ENCODE data around the gene FOXQ1. TPM values are rescaled to one million over a fixed set of nuclear protein-coding genes. Genes with fewer than 3 reads are reported as not detected.

Gene FOXQ1
- total and polyA plus RNA-seq, 9 of the 15 experiments (the other 6 are each of a cell fraction or from before 2014, with no cell fraction given) = not detected

DNA sequence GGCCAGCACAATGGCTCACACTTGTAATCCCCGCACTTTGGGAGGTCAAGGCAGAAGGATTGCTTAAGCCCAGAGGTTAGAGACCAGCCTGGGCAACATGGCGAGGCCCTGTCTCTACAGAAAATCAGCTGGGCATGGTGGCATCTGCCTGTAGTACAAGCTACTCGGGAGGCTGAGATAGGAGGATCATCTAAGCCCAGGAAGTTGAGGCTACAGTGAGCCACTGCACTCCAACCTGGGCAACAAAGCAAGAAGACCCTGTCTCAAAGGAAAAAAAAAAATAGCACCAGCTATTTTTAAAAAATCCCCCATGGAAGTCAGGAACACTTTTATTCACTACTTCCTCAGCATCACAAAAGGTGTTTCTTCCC is 45.2 kb upstream of the FOXQ1 start (continued):
- TF ChIP-seq, protein P1, sequence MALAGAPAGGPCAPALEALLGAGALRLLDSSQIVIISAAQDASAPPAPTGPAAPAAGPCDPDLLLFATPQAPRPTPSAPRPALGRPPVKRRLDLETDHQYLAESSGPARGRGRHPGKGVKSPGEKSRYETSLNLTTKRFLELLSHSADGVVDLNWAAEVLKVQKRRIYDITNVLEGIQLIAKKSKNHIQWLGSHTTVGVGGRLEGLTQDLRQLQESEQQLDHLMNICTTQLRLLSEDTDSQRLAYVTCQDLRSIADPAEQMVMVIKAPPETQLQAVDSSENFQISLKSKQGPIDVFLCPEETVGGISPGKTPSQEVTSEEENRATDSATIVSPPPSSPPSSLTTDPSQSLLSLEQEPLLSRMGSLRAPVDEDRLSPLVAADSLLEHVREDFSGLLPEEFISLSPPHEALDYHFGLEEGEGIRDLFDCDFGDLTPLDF (CRISPR knock-in tag; IDR thresholded peaks at IDR 0.05) = no peak
- TF ChIP-seq POU5F1 (IDR thresholded peaks at IDR 0.05; ENCODE audit: borderline replicate concordance, low read depth, low read length, partially characterized antibody) (no peak), NR2C1 (IDR thresholded peaks at IDR 0.05) (no peak), NR2C1 (tag; IDR thresholded peaks at IDR 0.05) (no peak), MIER1 (IDR thresholded peaks at IDR 0.05; ENCODE audit: low read depth) (no peak), KAT8 (IDR thresholded peaks at IDR 0.05; ENCODE audit: low read depth) (no peak), ZNF407 (IDR thresholded peaks at IDR 0.05; ENCODE audit: low read depth) (no peak), MYC (IDR thresholded peaks at IDR 0.05; ENCODE audit: low read depth, low read length) (no peak), MYC (CRISPR knock-in tag; IDR thresholded peaks at IDR 0.05; ENCODE audit: borderline replicate concordance, low read depth) (no peak)
- TF ChIP-seq, protein P2, sequence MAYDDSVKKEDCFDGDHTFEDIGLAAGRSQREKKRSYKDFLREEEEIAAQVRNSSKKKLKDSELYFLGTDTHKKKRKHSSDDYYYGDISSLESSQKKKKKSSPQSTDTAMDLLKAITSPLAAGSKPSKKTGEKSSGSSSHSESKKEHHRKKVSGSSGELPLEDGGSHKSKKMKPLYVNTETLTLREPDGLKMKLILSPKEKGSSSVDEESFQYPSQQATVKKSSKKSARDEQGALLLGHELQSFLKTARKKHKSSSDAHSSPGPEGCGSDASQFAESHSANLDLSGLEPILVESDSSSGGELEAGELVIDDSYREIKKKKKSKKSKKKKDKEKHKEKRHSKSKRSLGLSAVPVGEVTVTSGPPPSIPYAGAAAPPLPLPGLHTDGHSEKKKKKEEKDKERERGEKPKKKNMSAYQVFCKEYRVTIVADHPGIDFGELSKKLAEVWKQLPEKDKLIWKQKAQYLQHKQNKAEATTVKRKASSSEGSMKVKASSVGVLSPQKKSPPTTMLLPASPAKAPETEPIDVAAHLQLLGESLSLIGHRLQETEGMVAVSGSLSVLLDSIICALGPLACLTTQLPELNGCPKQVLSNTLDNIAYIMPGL (CRISPR knock-in tag; IDR thresholded peaks at IDR 0.05) = no peak

Measured in K562 (cell line).